Neural progenitor cell (in vitro differentiated cells): ENCODE data around the gene WWOX. TPM values are rescaled to one million over a fixed set of nuclear protein-coding genes. Genes with fewer than 3 reads are reported as not detected.

Experiments used
- DNase-seq: peaks from one replicate; pipeline ENCODE4 v3.0.0-alpha.2; 2016; ENCODE audit warnings: low spot score
- H2AFZ ChIP-seq: fragments of 200-600 bp; sonication (generic); replicated peaks from 2 replicates; pipeline ENCODE4 v1.6.1; 2016; ENCODE audit warnings: antibody characterized with exemption
- H3F3A ChIP-seq: fragments of 200-600 bp; sonication (generic); 2 replicates; pipeline ENCODE4 v1.6.1; 2016; ENCODE audit warnings: antibody characterized with exemption, low read depth
- H3K27ac ChIP-seq: fragments of 200-600 bp; sonication (generic); 2 replicates; pipeline ENCODE4 v1.5.1; 2016; ENCODE audit warnings: mild to moderate bottlenecking
- H3K27me3 ChIP-seq: fragments of 200-600 bp; sonication (generic); 2 replicates; pipeline ENCODE4 v1.6.1; 2016; ENCODE audit warnings: mild to moderate bottlenecking, moderate library complexity
- H3K36me3 ChIP-seq: fragments of 200-600 bp; sonication (generic); 2 replicates; pipeline ENCODE4 v1.5.1; 2016
- H3K4me1 ChIP-seq: fragments of 200-600 bp; sonication (generic); 2 replicates; pipeline ENCODE4 v1.6.1; 2016; ENCODE audit warnings: mixed run types
- H3K4me2 ChIP-seq: fragments of 200-600 bp; sonication (generic); 2 replicates; pipeline ENCODE4 v1.6.1; 2016
- H3K4me3 ChIP-seq: fragments of 200-600 bp; sonication (generic); 2 replicates; pipeline ENCODE4 v1.5.1; 2016
- H3K79me2 ChIP-seq: fragments of 200-600 bp; sonication (generic); 2 replicates; pipeline ENCODE4 v1.6.1; 2016; ENCODE audit warnings: low read depth
- H3K9ac ChIP-seq: fragments of 200-600 bp; sonication (generic); 2 replicates; pipeline ENCODE4 v1.6.1; 2016
- H3K9me3 ChIP-seq: fragments of 200-600 bp; sonication (generic); 2 replicates; pipeline ENCODE4 v1.5.1; 2016; ENCODE audit warnings: low read depth
- H4K20me1 ChIP-seq: fragments of 200-600 bp; sonication (generic); 2 replicates; pipeline ENCODE4 v1.6.1; 2016; ENCODE audit warnings: low read depth
- H3K27ac Mint-ChIP-seq: 3 replicates; pipeline ENCODE4 v1.8.0; 2021; ENCODE audit warnings: mixed read lengths
- H3K27me3 Mint-ChIP-seq: 2 replicates; pipeline ENCODE4 v1.8.0; 2022; ENCODE audit warnings: low read depth, mild to moderate bottlenecking, inconsistent platforms, moderate library complexity, mixed read lengths; ENCODE audit not compliant: insufficient read depth
- H3K36me3 Mint-ChIP-seq: 3 replicates; pipeline ENCODE4 v1.8.0; 2021; ENCODE audit warnings: mixed read lengths
- H3K4me1 Mint-ChIP-seq: 3 replicates; pipeline ENCODE4 v1.8.0; 2021; ENCODE audit warnings: mixed read lengths
- H3K4me3 Mint-ChIP-seq: 3 replicates; pipeline ENCODE4 v1.8.0; 2021; ENCODE audit warnings: mild to moderate bottlenecking, moderate library complexity, mixed read lengths
- H3K9me3 Mint-ChIP-seq: 3 replicates; pipeline ENCODE4 v1.8.0; 2020; ENCODE audit warnings: mixed read lengths
- EZH2 ChIP-seq: fragments of 200-600 bp; sonication (generic); IDR thresholded peaks from 2 replicates; pipeline ENCODE4 v1.6.1; 2017; ENCODE audit warnings: antibody characterized with exemption, mild to moderate bottlenecking, moderate library complexity
- EZH2phosphoT487 ChIP-seq: fragments of 200-600 bp; sonication (generic); IDR thresholded peaks from 2 replicates; pipeline ENCODE4 v1.6.1; 2017; ENCODE audit warnings: antibody characterized with exemption
- total RNA-seq: library from RNA; depleted of rRNA; stranded (reverse); fragments of >200 nt; gene quantifications from 2 replicates; pipeline ENCODE4 v1.2.3, GENCODE V29; 2015; ENCODE audit warnings: low replicate concordance
- TF ChIP-seq, protein P1 (sequence below): fragments of 200-600 bp; sonication (generic); IDR thresholded peaks from 2 replicates; pipeline ENCODE4 v1.5.1; 2017; ENCODE audit warnings: antibody characterized with exemption, mild to moderate bottlenecking

The WWOX gene
- total RNA-seq, 1 donor from 2014 or later: 63.7 TPM

GRCh38 chr16:78154729-78155461 lies 55.4 kb downstream of the WWOX start:
- Histone ChIP-seq H3K4me3 (no peak overlapping the region), H3K27ac (no peak overlapping the region), H3F3A (no peaks in the 10 kb centered on the region), H3K36me3 (no peaks in the 10 kb centered on the region), H4K20me1 (no peaks in the 10 kb centered on the region), H3K27me3 (no peaks in the 10 kb centered on the region), H3K9me3 (no peaks in the 10 kb centered on the region), H3K79me2 (no peaks in the 10 kb centered on the region), H3K4me1 (no peaks in the 10 kb centered on the region), H3K9ac (no peak overlapping the region), H3K4me2 (no peak overlapping the region), H2AFZ (no peak overlapping the region)
- Mint-ChIP-seq H3K9me3 (peaks cover 7% of the 10 kb centered on the region), H3K27ac (no peak overlapping the region), H3K4me1 (no peaks in the 10 kb centered on the region), H3K4me3 (no peak overlapping the region), H3K36me3 (no peaks in the 10 kb centered on the region), H3K27me3 (no peaks in the 10 kb centered on the region)
- no peak for DNase-seq
- TF ChIP-seq, protein P1, sequence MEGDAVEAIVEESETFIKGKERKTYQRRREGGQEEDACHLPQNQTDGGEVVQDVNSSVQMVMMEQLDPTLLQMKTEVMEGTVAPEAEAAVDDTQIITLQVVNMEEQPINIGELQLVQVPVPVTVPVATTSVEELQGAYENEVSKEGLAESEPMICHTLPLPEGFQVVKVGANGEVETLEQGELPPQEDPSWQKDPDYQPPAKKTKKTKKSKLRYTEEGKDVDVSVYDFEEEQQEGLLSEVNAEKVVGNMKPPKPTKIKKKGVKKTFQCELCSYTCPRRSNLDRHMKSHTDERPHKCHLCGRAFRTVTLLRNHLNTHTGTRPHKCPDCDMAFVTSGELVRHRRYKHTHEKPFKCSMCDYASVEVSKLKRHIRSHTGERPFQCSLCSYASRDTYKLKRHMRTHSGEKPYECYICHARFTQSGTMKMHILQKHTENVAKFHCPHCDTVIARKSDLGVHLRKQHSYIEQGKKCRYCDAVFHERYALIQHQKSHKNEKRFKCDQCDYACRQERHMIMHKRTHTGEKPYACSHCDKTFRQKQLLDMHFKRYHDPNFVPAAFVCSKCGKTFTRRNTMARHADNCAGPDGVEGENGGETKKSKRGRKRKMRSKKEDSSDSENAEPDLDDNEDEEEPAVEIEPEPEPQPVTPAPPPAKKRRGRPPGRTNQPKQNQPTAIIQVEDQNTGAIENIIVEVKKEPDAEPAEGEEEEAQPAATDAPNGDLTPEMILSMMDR: no peak
- TF ChIP-seq EZH2phosphoT487 (no peak), EZH2 (no peak)

- Mint-ChIP-seq H3K9me3 (peaks cover 12% of the 10 kb centered on the region), H3K27me3 (no peaks in the 10 kb centered on the region), H3K27ac (no peak overlapping the region), H3K36me3 (no peaks in the 10 kb centered on the region), H3K4me1 (no peaks in the 10 kb centered on the region), H3K4me3 (no peak overlapping the region)
- Histone ChIP-seq H3K79me2 (no peaks in the 10 kb centered on the region), H3K27ac (no peak overlapping the region), H3K36me3 (peaks cover 7% of the 10 kb centered on the region), H3F3A (no peaks in the 10 kb centered on the region), H3K4me1 (no peaks in the 10 kb centered on the region), H3K9ac (no peak overlapping the region), H4K20me1 (no peaks in the 10 kb centered on the region), H3K9me3 (peaks cover 6% of the 10 kb centered on the region), H2AFZ (no peak overlapping the region), H3K27me3 (no peaks in the 10 kb centered on the region), H3K4me2 (no peak overlapping the region), H3K4me3 (no peak overlapping the region)
- no peak for DNase-seq
- TF ChIP-seq, protein P1: no peak
- TF ChIP-seq EZH2 (no peak), EZH2phosphoT487 (no peak)
These were observed 56.4 kb downstream of the WWOX start for GRCh38 chr16:78155791-78156345.

DNA sequence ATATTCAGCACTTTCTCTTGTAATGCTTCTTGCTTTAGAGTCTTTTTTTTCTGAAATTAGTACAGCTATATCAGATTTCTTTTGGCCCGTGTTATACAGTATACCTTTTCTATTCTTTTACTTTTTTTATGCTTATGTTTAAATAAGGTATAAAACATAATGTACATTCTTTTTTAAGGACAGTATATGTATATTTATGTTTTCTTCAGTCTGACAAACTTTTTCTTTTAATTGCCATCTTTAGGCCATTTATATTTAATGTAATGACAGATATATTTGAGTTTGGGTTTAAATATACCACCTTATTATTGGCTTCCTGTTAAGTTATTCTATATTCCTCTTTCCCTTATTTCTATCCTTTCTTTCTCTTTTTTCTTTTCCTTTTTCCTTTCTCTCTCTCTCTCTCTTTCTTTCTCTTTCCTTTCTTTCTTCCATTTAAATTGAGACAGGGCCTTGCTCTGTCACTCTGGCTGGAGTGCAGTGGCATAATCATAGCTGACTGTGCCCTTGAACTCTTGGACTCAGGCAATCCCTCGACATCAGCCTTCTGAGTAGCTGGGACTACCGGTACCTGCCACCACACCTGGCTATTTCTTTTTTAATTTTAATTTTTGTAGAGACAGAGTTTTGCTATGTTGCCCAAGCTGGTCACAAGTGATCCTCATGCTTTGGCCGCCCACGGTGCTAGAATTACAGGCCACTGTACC lies 61.7 kb downstream of the WWOX start:
- Histone ChIP-seq H3K4me2 (no peak overlapping the region), H3K79me2 (no peaks in the 10 kb centered on the region), H3K9ac (no peak overlapping the region), H3K36me3 (peaks cover 12% of the 10 kb centered on the region), H3K27me3 (no peaks in the 10 kb centered on the region), H3F3A (no peaks in the 10 kb centered on the region), H4K20me1 (no peaks in the 10 kb centered on the region), H3K9me3 (peaks cover 8% of the 10 kb centered on the region), H3K4me1 (no peaks in the 10 kb centered on the region), H3K27ac (no peak overlapping the region), H3K4me3 (no peak overlapping the region), H2AFZ (no peak overlapping the region)
- Mint-ChIP-seq H3K9me3 (peaks cover 14% of the 10 kb centered on the region), H3K27ac (no peak overlapping the region), H3K36me3 (peaks cover 5% of the 10 kb centered on the region), H3K4me1 (no peaks in the 10 kb centered on the region), H3K4me3 (no peak overlapping the region), H3K27me3 (peaks cover 2% of the 10 kb centered on the region)
- no peak for DNase-seq
- TF ChIP-seq EZH2 (no peak), EZH2phosphoT487 (no peak)
- TF ChIP-seq, protein P1: no peak
